Neural progenitor cell (in vitro differentiated cells): ENCODE results near the gene NIPSNAP3A.

Experiments
- EZH2 ChIP-seq: fragments of 200-600 bp; sonication (generic); IDR thresholded peaks from 2 replicates; pipeline ENCODE4 v1.6.1; 2017; ENCODE audit warnings: antibody characterized with exemption, mild to moderate bottlenecking, moderate library complexity
- TF ChIP-seq, protein P1 (sequence below): fragments of 200-600 bp; sonication (generic); IDR thresholded peaks from 2 replicates; pipeline ENCODE4 v1.5.1; 2017; ENCODE audit warnings: antibody characterized with exemption, mild to moderate bottlenecking

DNA sequence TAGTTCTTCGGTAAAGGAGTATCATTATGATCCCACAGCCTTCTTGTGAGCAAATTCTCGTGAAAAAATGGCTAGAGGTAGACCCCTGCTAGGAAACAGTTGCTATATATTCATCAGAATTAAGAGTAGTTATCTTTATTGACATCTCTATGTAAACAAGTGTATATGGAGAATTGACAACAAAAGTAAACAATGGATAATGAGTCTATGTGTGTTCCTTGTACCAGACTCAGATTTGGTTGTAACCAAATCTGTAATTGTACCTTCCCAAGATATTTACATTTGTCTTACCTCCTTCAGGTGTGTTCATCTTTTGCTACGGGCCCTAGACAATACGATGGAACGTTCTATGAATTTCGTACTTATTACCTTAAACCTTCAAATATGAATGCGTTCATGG lies 18.5 kb downstream of the NIPSNAP3A start:
- TF ChIP-seq, protein P1, sequence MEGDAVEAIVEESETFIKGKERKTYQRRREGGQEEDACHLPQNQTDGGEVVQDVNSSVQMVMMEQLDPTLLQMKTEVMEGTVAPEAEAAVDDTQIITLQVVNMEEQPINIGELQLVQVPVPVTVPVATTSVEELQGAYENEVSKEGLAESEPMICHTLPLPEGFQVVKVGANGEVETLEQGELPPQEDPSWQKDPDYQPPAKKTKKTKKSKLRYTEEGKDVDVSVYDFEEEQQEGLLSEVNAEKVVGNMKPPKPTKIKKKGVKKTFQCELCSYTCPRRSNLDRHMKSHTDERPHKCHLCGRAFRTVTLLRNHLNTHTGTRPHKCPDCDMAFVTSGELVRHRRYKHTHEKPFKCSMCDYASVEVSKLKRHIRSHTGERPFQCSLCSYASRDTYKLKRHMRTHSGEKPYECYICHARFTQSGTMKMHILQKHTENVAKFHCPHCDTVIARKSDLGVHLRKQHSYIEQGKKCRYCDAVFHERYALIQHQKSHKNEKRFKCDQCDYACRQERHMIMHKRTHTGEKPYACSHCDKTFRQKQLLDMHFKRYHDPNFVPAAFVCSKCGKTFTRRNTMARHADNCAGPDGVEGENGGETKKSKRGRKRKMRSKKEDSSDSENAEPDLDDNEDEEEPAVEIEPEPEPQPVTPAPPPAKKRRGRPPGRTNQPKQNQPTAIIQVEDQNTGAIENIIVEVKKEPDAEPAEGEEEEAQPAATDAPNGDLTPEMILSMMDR: no peak
- TF ChIP-seq EZH2: no peak
